HepG2 (cell line): ENCODE results near the gene CYBC1. TPM values are rescaled to one million over a fixed set of nuclear protein-coding genes. Genes with fewer than 3 reads are reported as not detected.

ENCODE experiments used
- FOXA1 ChIP-seq, 2 experiments: fragments of 450-650 bp in 1 of 2; sonication (generic) in 1 of 2; formaldehyde crosslinking in 1 of 2; IDR thresholded peaks; 2 replicates each; pipeline versions ENCODE4 v1.4.0 to v1.6.1; 2016 to 2020; ENCODE audit warnings: missing genetic modification reagents in 1 of 2
- HOXD1 ChIP-seq: sonication (generic); formaldehyde crosslinking; IDR thresholded peaks from 2 replicates; pipeline ENCODE4 v1.5.0; 2020; ENCODE audit warnings: missing genetic modification reagents
- KLF15 ChIP-seq: sonication (generic); formaldehyde crosslinking; IDR thresholded peaks from 2 replicates; pipeline ENCODE4 v1.8.1; 2023; ENCODE audit warnings: borderline replicate concordance, mild to moderate bottlenecking, inconsistent platforms, missing genetic modification reagents, mixed read lengths
- MTA1 ChIP-seq: sonication (generic); formaldehyde crosslinking; IDR thresholded peaks from 2 replicates; pipeline ENCODE4 v1.4.0; 2020; ENCODE audit warnings: missing genetic modification reagents, mild to moderate bottlenecking, borderline replicate concordance
- NFYB ChIP-seq: sonication (generic); formaldehyde crosslinking; IDR thresholded peaks from 2 replicates; pipeline ENCODE4 v1.4.0; 2020; ENCODE audit warnings: missing genetic modification reagents
- PCBP2 ChIP-seq: fragments of 200-400 bp; formaldehyde crosslinking; optimal IDR thresholded peaks from 2 replicates; pipeline ENCODE3; 2018; ENCODE audit warnings: low read length, low read depth; ENCODE audit not compliant: poor library complexity, severe bottlenecking
- RBFOX2 ChIP-seq: fragments of 200-400 bp; formaldehyde crosslinking; IDR thresholded peaks from 2 replicates; pipeline ENCODE4 v1.6.1; 2017; ENCODE audit warnings: low read depth, mild to moderate bottlenecking, low read length
- RNF2 ChIP-seq: fragments of 450-650 bp; conservative IDR thresholded peaks from 2 replicates; pipeline ENCODE4 v1.6.1; 2016; ENCODE audit warnings: low read depth
- SCMH1 ChIP-seq: sonication (generic); formaldehyde crosslinking; IDR thresholded peaks from 2 replicates; pipeline ENCODE4 v1.9.0; 2021; ENCODE audit warnings: missing genetic modification reagents, mild to moderate bottlenecking, borderline replicate concordance
- SIX1 ChIP-seq: sonication (generic); formaldehyde crosslinking; IDR thresholded peaks from 2 replicates; pipeline ENCODE4 v1.4.0; 2020; ENCODE audit warnings: missing genetic modification reagents, borderline replicate concordance
- SKI ChIP-seq: fragments of 450-650 bp; IDR thresholded peaks from one replicate; pipeline ENCODE4 v1.6.1; 2018; ENCODE audit warnings: mild to moderate bottlenecking; ENCODE audit not compliant: partially characterized antibody
- TAF15 ChIP-seq: fragments of 200-400 bp; formaldehyde crosslinking; IDR thresholded peaks from one replicate; pipeline ENCODE4 v1.6.1; 2018; ENCODE audit warnings: mild to moderate bottlenecking, low read depth, low read length; ENCODE audit not compliant: poor library complexity, severe bottlenecking
- ZFP36L1 ChIP-seq: sonication (generic); formaldehyde crosslinking; IDR thresholded peaks from 2 replicates; pipeline ENCODE4 v1.8.0; 2022; ENCODE audit warnings: mild to moderate bottlenecking, missing genetic modification reagents, moderate library complexity
- ZNF367 ChIP-seq: sonication (generic); formaldehyde crosslinking; IDR thresholded peaks from 2 replicates; pipeline ENCODE4 v1.4.0; 2020; ENCODE audit warnings: missing genetic modification reagents, borderline replicate concordance
- ZNF777 ChIP-seq: sonication (generic); formaldehyde crosslinking; IDR thresholded peaks from 2 replicates; pipeline ENCODE4 v1.4.0; 2020; ENCODE audit warnings: missing genetic modification reagents
- polyA plus RNA-seq, 8 experiments: library from polyadenylated mRNA; depleted of rRNA in 3 of 8; stranded (reverse) in 7 of 8; unstranded in 1 of 8; fragments of >200 nt; fragmentation: Illumina TruSeq in 4 of 8; extraction: Trizol in 4 of 8; gene quantifications; 2 replicates each; pipeline versions ENCODE4 v1.2.1 to v1.2.3, GENCODE V29; 2011 to 2016; ENCODE audit warnings: low read depth in 4 of 8, missing spikeins in 1 of 8, mixed read lengths in 1 of 8; ENCODE audit not compliant: insufficient read depth in 1 of 8
- total RNA-seq, 5 experiments: library from RNA; depleted of rRNA; stranded (reverse); fragments of >200 nt; fragmentation: Illumina TruSeq; extraction: Trizol; gene quantifications; 2 replicates each; pipeline ENCODE4 v1.2.3, GENCODE V29; 2016; ENCODE audit warnings: low read depth in 1 of 5
- TF ChIP-seq, protein P1 (sequence below): sonication (generic); formaldehyde crosslinking; IDR thresholded peaks from 2 replicates; pipeline ENCODE4 v1.5.1; 2020; ENCODE audit warnings: mild to moderate bottlenecking, missing genetic modification reagents, borderline replicate concordance
- TF ChIP-seq, protein P2 (sequence below): sonication (generic); formaldehyde crosslinking; IDR thresholded peaks from 2 replicates; pipeline ENCODE4 v1.4.0; 2020; ENCODE audit warnings: missing genetic modification reagents, borderline replicate concordance
- TF ChIP-seq, protein P3 (sequence below): sonication (generic); formaldehyde crosslinking; IDR thresholded peaks from 2 replicates; pipeline ENCODE4 v1.5.1; 2020; ENCODE audit warnings: mild to moderate bottlenecking, missing genetic modification reagents, moderate library complexity

CYBC1 gene
- total and polyA plus RNA-seq, 2 of the 13 experiments (the other 11 are each of a cell fraction or from before 2014, with no cell fraction given) = 43.4 to 44.1 TPM

DNA sequence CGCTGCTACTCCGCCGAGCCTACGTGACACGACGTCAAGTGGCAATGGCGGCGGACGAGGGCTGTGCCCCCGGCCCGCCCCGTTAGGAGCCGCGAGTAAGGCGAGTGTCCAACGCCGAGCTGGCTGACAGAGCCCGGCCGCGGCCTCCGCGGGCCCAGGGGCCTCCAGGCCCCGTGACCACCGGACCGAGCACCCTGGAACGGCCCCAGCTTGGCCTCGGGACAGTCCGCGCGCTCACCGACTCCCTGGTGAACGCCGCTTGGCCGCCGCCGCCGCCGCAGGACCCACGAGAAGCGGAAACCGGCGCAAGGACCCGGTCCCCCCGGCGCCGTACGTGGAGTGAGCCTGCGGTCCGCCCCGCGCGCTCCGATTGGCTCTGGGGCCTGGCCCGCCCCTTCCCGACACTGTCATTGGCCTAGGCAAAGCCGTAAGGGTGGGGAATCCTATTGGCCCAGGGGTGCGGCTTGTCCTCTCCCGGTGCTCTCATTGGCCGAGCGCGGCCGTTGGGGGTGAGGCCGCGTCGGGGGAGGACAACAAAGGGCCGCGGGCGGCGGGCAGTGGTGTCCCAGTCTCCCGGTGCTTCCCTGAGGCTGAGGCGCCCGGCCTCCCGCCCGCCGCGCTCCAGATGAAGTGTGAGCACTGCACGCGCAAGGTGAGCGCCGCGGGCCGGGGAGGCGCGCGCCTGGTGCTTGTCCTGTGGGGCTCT lies 7.8 kb upstream of the CYBC1 start, which contains the start of gene NARF (continued):
- TF ChIP-seq FOXA1 (IDR thresholded peaks at IDR 0.05) (no peak), FOXA1 (CRISPR knock-in tag; IDR thresholded peaks at IDR 0.05) (no peak), RNF2 (peak; percentile 69; the same call in 1 of the 2 replicates), ZFP36L1 (CRISPR knock-in tag) (peak; percentile 84), PCBP2 (no peak), SCMH1 (CRISPR knock-in tag) (no peak), HOXD1 (peak; percentile 64; the same call in 1 of the 2 replicates), SKI (peak; percentile 52), MTA1 (CRISPR knock-in tag) (peak; percentile 71; the same call in 1 of the 2 replicates), ZNF777 (CRISPR knock-in tag) (0 out of 2 replicates have a peak, but pooled peaks have one; percentile 5), NFYB (CRISPR knock-in tag) (peak; percentile 97), RBFOX2 (peak; percentile 100), ZNF367 (CRISPR knock-in tag) (no peak; the same call in 1 of the 2 replicates), KLF15 (CRISPR knock-in tag) (no peak; the same call in 1 of the 2 replicates), TAF15 (no peak), SIX1 (no peak)
- TF ChIP-seq, protein P1, sequence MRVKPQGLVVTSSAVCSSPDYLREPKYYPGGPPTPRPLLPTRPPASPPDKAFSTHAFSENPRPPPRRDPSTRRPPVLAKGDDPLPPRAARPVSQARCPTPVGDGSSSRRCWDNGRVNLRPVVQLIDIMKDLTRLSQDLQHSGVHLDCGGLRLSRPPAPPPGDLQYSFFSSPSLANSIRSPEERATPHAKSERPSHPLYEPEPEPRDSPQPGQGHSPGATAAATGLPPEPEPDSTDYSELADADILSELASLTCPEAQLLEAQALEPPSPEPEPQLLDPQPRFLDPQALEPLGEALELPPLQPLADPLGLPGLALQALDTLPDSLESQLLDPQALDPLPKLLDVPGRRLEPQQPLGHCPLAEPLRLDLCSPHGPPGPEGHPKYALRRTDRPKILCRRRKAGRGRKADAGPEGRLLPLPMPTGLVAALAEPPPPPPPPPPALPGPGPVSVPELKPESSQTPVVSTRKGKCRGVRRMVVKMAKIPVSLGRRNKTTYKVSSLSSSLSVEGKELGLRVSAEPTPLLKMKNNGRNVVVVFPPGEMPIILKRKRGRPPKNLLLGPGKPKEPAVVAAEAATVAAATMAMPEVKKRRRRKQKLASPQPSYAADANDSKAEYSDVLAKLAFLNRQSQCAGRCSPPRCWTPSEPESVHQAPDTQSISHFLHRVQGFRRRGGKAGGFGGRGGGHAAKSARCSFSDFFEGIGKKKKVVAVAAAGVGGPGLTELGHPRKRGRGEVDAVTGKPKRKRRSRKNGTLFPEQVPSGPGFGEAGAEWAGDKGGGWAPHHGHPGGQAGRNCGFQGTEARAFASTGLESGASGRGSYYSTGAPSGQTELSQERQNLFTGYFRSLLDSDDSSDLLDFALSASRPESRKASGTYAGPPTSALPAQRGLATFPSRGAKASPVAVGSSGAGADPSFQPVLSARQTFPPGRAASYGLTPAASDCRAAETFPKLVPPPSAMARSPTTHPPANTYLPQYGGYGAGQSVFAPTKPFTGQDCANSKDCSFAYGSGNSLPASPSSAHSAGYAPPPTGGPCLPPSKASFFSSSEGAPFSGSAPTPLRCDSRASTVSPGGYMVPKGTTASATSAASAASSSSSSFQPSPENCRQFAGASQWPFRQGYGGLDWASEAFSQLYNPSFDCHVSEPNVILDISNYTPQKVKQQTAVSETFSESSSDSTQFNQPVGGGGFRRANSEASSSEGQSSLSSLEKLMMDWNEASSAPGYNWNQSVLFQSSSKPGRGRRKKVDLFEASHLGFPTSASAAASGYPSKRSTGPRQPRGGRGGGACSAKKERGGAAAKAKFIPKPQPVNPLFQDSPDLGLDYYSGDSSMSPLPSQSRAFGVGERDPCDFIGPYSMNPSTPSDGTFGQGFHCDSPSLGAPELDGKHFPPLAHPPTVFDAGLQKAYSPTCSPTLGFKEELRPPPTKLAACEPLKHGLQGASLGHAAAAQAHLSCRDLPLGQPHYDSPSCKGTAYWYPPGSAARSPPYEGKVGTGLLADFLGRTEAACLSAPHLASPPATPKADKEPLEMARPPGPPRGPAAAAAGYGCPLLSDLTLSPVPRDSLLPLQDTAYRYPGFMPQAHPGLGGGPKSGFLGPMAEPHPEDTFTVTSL (CRISPR knock-in tag) = no peak
- TF ChIP-seq, protein P2, sequence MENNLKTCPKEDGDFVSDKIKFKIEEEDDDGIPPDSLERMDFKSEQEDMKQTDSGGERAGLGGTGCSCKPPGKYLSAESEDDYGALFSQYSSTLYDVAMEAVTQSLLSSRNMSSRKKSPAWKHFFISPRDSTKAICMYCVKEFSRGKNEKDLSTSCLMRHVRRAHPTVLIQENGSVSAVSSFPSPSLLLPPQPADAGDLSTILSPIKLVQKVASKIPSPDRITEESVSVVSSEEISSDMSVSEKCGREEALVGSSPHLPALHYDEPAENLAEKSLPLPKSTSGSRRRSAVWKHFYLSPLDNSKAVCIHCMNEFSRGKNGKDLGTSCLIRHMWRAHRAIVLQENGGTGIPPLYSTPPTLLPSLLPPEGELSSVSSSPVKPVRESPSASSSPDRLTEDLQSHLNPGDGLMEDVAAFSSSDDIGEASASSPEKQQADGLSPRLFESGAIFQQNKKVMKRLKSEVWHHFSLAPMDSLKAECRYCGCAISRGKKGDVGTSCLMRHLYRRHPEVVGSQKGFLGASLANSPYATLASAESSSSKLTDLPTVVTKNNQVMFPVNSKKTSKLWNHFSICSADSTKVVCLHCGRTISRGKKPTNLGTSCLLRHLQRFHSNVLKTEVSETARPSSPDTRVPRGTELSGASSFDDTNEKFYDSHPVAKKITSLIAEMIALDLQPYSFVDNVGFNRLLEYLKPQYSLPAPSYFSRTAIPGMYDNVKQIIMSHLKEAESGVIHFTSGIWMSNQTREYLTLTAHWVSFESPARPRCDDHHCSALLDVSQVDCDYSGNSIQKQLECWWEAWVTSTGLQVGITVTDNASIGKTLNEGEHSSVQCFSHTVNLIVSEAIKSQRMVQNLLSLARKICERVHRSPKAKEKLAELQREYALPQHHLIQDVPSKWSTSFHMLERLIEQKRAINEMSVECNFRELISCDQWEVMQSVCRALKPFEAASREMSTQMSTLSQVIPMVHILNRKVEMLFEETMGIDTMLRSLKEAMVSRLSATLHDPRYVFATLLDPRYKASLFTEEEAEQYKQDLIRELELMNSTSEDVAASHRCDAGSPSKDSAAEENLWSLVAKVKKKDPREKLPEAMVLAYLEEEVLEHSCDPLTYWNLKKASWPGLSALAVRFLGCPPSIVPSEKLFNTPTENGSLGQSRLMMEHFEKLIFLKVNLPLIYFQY (CRISPR knock-in tag) = peak; percentile 73; the same call in 1 of the 2 replicates
- TF ChIP-seq, protein P3, sequence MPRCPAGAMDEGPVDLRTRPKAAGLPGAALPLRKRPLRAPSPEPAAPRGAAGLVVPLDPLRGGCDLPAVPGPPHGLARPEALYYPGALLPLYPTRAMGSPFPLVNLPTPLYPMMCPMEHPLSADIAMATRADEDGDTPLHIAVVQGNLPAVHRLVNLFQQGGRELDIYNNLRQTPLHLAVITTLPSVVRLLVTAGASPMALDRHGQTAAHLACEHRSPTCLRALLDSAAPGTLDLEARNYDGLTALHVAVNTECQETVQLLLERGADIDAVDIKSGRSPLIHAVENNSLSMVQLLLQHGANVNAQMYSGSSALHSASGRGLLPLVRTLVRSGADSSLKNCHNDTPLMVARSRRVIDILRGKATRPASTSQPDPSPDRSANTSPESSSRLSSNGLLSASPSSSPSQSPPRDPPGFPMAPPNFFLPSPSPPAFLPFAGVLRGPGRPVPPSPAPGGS (CRISPR knock-in tag) = peak; percentile 69; the same call in 1 of the 2 replicates
